ENCODE results near the gene PPM1J.
"Not testable (repeated sequence)": the region's sequence is repeated elsewhere in the genome, so short reads cannot be mapped to it uniquely, and the experiment has no call there.

The PPM1J gene

DNA sequence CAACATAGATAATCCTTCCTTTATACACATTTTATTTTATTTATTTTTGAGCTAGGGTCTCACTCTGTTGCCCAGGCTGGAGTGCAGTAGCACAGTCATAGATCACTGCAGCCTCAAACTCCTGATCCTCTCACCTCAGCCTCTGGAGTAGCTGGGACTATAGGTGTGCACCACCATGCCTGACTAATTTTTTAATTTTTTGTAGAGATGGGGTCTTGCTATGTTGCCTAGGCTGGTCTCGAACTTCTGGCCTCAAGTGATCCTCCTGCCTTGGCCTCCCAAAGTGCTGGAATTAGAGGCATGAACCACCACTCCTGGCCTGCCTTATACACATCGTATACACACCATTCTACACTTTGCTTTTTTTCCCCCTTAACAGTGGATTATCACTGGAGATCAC, 6.2 kb upstream of the PPM1J start:
- not testable (repeated sequence) for DNase-seq (ENCODE audit: low spot score)

GRCh38 chr1:112720800-112721199, 5.7 kb upstream of the PPM1J start:
- no peak for DNase-seq (ENCODE audit: low spot score)

DNA sequence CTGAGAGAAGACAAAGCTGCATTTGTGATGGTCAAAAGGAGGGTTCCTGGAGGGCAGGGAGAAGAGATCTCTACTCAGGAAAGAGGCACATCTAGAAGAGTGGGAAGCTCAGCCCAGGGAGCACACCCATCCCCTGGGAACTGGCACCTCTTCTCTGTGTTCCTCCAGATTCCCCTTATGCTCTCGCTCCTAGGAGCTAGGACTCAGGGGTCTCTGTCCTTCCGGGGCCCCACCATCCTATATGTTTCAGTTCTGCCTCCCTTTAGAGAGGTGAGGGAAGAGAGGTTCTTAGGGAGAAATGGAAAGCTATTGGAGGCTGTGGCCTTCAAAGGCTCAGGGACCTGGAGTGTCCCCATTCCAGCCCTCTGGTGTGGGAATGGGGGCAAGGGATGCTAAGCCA, 4.6 kb upstream of the PPM1J start:
- no peak for DNase-seq (ENCODE audit: low spot score)

GRCh38 chr1:112718691-112719418, 3.7 kb upstream of the PPM1J start:
- DNase-seq (ENCODE audit: low spot score) = peak; percentile 63

GRCh38 chr1:112717263-112717873, 2.2 kb upstream of the PPM1J start:
- DNase-seq (ENCODE audit: low spot score) = no peak

DNA sequence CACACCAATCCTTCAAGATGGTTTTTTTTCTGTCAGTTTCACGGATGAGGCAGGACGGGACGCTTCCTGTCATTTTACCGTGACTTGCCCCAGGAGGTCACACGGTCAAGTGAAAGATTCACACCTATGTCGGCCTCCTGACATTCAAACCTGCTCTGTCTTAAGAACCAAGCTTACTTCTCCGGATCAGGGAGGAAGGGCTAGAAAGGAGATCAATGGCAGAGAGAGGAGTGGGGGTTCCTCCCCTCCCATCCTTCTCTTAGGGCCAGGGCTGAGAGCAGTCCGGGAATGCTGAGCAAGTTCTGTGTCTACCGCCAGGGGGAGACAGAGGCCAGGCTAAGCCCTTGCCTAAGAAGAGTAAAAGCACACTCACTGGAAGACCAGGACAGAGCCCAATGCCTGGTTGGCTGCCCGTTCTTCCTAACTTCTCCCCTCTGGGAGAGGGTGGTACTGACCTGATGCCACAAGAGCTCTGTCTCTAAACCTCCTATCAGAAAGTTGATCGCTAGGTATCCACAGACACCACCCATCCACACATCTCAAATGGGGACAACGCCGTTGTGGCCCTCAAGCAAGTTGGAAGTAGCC, 1.1 kb upstream of the PPM1J start:
- peak; percentile 90 for DNase-seq (ENCODE audit: low spot score)

- DNase-seq (ENCODE audit: low spot score) = no peak
Observed at GRCh38 chr1:112714313-112715263, 544 bp downstream of the PPM1J start.

- DNase-seq (ENCODE audit: low spot score) = peak; percentile 15
Observed at GRCh38 chr1:112713466-112714312, 1.4 kb downstream of the PPM1J start.

GRCh38 chr1:112712701-112713128, 2.4 kb downstream of the PPM1J start:
- DNase-seq (ENCODE audit: low spot score) = no peak

GRCh38 chr1:112712191-112712590, 2.9 kb downstream of the PPM1J start:
- DNase-seq (ENCODE audit: low spot score) = no peak

- no peak for DNase-seq (ENCODE audit: low spot score)
Observed at GRCh38 chr1:112711670-112712069, 3.5 kb downstream of the PPM1J start.

- no peak for DNase-seq (ENCODE audit: low spot score)
Observed at GRCh38 chr1:112711041-112711440, 4.1 kb downstream of the PPM1J start.

DNA sequence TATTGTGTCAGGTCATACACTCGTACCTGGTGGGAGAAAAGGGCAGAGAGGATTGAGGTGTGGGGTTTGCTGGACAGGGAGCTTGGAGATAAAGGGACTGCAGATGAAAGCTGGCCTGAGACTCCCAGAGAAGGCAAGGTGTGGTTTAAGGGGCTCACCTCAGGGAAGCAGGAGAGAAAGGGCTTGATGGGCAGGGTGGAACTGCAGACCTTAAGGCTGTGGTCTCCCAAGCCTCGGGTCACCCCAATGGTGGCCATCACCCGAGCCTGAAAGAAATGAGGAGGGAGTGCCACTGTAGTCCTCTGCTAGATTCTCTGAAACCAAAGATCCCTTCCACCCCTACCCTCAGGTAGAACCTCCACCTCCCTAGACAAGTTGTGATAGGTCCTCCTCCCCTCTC, 4.5 kb downstream of the PPM1J start:
- no peak for DNase-seq (ENCODE audit: low spot score)

DNA sequence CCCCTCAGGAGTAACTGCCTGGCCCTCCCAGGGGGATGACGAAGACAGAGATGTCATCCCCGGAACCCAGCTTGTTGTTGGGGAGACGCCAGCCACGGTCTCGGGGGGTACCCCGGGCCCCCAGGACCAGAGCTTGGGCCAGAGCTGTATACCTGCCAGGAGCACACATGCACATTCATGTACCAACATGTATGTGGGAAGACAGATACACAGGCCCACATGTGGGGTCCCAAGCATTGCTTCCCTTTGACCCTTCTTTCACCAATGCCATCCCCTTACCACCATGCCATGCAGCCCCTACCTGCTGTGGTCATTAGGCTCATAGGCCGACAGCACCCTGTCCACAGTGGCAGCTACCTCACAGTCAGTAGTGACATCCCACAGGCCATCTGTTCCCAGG, 5.0 kb downstream of the PPM1J start:
- DNase-seq (ENCODE audit: low spot score) = no peak

DNA sequence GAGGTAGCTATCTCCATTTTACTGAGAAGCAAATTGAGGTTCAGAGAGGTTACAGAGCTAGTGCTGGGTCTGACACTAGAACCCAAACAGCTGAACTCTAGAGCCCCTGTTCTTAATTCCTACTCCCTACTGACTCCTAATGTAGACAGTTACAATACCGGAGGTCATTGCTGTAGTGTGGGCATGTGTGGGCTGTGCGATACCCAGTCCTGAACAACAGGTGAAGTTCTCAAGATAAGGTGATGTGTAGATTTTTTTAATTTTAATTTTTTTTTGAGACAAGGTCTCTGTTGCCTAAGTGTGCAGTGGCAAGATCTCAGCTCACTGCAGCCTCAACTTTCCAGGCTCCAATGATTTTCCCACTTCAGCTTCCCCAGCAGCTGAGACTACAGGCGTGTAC, 6.6 kb downstream of the PPM1J start:
- DNase-seq (ENCODE audit: low spot score) = no peak

- no peak for DNase-seq (ENCODE audit: low spot score)
Observed at GRCh38 chr1:112708002-112708448, 7.1 kb downstream of the PPM1J start.

DNA sequence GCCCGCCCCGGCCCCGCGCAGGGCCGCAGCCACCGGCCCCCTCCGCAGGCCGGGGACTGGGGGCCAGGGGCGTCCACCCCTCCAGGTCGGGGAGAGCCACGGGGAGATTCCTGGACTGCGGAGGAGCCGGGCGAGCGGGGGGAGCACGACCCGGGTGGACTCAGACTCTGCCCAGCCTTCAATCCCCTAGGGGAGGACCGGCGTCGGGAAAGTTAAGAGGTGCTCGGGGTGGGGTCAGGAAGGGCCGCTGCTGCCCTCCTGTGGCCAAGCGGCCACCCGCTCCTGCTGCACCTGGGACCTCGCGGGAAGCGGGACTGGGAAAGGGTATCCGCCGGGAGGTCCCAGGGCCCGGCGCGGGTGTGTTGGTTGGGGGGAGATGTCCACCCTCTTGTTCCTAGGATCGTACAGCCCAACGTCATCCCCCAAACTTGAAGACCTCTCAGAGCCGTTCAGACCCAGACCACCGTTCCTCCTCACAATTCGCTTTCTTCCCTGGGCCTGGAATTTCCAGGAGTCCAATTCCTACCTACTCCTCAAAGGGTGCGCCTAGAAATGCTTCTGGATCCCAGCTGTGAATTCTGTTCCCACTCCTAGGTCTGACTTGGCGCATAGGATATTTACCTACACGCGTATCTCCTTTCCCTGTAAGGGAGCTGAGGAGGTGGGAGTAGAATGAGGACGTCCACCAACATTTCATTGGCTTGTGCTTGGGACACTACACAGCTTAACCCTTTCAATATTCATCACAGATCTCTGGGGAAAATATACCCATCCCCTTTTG, 7.7 kb downstream of the PPM1J start:
- DNase-seq (ENCODE audit: low spot score) = peak; percentile 80

- peak; percentile 52 for DNase-seq (ENCODE audit: low spot score)
Observed at GRCh38 chr1:112706505-112707220, 8.5 kb downstream of the PPM1J start, which contains the start of gene RHOC. TSS of gene RHOC (minus strand) at chr1:112707127. CDS start at chr1:112703799, 3,328 bp downstream.

DNA sequence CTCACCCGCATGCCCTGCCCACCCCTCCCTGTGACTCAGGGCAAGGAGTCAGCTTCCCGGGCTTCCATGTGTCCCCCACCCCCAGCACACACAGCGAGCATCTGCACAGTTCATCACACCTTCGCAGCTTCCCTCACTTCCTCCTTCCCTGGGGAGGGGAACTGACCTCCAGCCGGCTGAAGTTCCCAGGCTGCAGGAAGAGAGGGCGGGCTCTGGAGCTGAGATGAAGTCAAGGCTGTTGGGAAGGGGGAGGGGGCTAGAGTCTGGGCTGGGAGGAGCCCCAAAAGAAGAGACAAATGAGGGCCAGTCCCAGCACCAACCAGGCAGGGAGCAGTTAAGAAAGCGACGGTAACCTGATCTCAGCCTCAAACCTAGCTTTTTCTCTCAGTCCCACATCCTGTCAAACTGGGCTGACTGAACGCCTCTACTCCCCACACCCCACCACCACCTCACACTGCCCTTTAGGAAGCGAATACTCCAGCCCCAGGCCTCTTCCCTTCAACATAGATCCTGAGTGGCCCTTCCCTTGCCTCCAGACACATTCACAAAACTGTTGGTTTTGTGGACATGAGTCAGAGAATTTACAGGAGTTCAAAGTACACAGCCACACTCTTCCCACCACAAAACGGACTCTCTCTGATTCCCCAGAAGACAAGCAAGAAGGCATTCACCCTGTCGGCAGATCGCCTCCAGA, 10.1 kb downstream of the PPM1J start:
- DNase-seq (ENCODE audit: low spot score) = peak; percentile 69
